ENCODE data around the gene C4BPA.

- TF ChIP-seq, protein P1, sequence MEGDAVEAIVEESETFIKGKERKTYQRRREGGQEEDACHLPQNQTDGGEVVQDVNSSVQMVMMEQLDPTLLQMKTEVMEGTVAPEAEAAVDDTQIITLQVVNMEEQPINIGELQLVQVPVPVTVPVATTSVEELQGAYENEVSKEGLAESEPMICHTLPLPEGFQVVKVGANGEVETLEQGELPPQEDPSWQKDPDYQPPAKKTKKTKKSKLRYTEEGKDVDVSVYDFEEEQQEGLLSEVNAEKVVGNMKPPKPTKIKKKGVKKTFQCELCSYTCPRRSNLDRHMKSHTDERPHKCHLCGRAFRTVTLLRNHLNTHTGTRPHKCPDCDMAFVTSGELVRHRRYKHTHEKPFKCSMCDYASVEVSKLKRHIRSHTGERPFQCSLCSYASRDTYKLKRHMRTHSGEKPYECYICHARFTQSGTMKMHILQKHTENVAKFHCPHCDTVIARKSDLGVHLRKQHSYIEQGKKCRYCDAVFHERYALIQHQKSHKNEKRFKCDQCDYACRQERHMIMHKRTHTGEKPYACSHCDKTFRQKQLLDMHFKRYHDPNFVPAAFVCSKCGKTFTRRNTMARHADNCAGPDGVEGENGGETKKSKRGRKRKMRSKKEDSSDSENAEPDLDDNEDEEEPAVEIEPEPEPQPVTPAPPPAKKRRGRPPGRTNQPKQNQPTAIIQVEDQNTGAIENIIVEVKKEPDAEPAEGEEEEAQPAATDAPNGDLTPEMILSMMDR (conservative IDR thresholded peaks at IDR 0.05; ENCODE audit: low read length), result no peak
- TF ChIP-seq EZH2phosphoT487 (IDR thresholded peaks at IDR 0.05; ENCODE audit: borderline replicate concordance), result no peak
Observed at GRCh38 chr1:207172885-207173284, 68.9 kb downstream of the C4BPA start.
